Caco-2 (cell line): ENCODE measurements around the gene HOXA5. TPM values are rescaled to one million over a fixed set of nuclear protein-coding genes. Genes with fewer than 3 reads are reported as not detected.

Source experiments
- BruUV-seq: library from RNA; stranded (reverse); fragments of 400-500 nt; replicated peaks from 2 replicates; lab custom pipeline; 2021; lab: Mats Ljungman, UMichigan
- CTCF ChIA-PET: fragments of 300-600 bp; sonication (Branson Sonifier 250); formaldehyde crosslinking; loops from one replicate; lab custom pipeline; 2022; ENCODE audit warnings: antibody characterized with exemption; lab: Charles Lee
- POLR2A ChIA-PET: fragments of 300-600 bp; sonication (Branson Sonifier 250); formaldehyde crosslinking; loops from one replicate; lab custom pipeline; 2022; ENCODE audit warnings: antibody characterized with exemption; lab: Charles Lee
- DNase-seq, 2 experiments: peaks; one replicate each; pipeline versions ENCODE4 v3.0.0 to v3.0.0-alpha.2; 2020 to 2022
- H3K27me3 ChIP-seq: replicated peaks from 2 replicates; pipeline ENCODE4 v1.6.0; 2011; ENCODE audit warnings: low read length; ENCODE audit not compliant: control insufficient read depth, insufficient read depth
- H3K36me3 ChIP-seq: 2 replicates; pipeline ENCODE4 v1.5.1; 2011; ENCODE audit warnings: low read length; ENCODE audit not compliant: control insufficient read depth, insufficient read depth
- H3K4me1 ChIP-seq: fragments of 250-450 bp; sonication (Bioruptor Pico); 2 replicates; pipeline ENCODE4 v1.5.1; 2020; ENCODE audit warnings: mild to moderate bottlenecking
- H3K4me3 ChIP-seq: 2 replicates; pipeline ENCODE4 v1.5.1; 2011; ENCODE audit warnings: low read depth, mild to moderate bottlenecking, control low read depth, low read length
- H3K9me3 ChIP-seq: fragments of 250-450 bp; sonication (Bioruptor Pico); 2 replicates; pipeline ENCODE4 v1.5.1; 2020; ENCODE audit warnings: mild to moderate bottlenecking, moderate library complexity
- H3K27ac Mint-ChIP-seq: one replicate; pipeline ENCODE4 v1.8.0; 2022; ENCODE audit warnings: mixed read lengths; ENCODE audit not compliant: unreplicated experiment
- H3K27me3 Mint-ChIP-seq: one replicate; pipeline ENCODE4 v1.8.0; 2022; ENCODE audit warnings: mixed read lengths; ENCODE audit not compliant: insufficient read depth, unreplicated experiment
- H3K36me3 Mint-ChIP-seq: one replicate; pipeline ENCODE4 v1.8.0; 2022; ENCODE audit warnings: mild to moderate bottlenecking, mixed read lengths; ENCODE audit not compliant: insufficient read depth, unreplicated experiment
- H3K4me1 Mint-ChIP-seq: one replicate; pipeline ENCODE4 v1.8.0; 2022; ENCODE audit warnings: low read depth, mixed read lengths; ENCODE audit not compliant: unreplicated experiment
- H3K4me3 Mint-ChIP-seq: one replicate; pipeline ENCODE4 v1.8.0; 2022; ENCODE audit warnings: mild to moderate bottlenecking, moderate library complexity, mixed read lengths; ENCODE audit not compliant: unreplicated experiment
- H3K9me3 Mint-ChIP-seq: one replicate; pipeline ENCODE4 v1.8.0; 2022; ENCODE audit warnings: mixed read lengths; ENCODE audit not compliant: unreplicated experiment
- CTCF ChIP-seq, 2 experiments: fragments of 200-600 bp in 1 of 2; IDR thresholded peaks; 1 replicate in 1 of 2; 2 replicates in 1 of 2; pipeline versions ENCODE4 v1.5.1 to v1.8.0; 2011 to 2022; ENCODE audit warnings: antibody characterized with exemption in 1 of 2, control low read depth in 1 of 2, inconsistent platforms in 1 of 2, low read depth in 1 of 2, low read length in 1 of 2, mild to moderate bottlenecking in 1 of 2, moderate library complexity in 1 of 2; ENCODE audit not compliant: insufficient read depth in 1 of 2, severe bottlenecking in 1 of 2, unreplicated experiment in 1 of 2
- intact Hi-C: fragments of 100-400 bp; cut with micrococcal nuclease; formaldehyde crosslinking; loops from one replicate; pipeline ENCODE4 v1.10.0; 2022; ENCODE audit not compliant: unreplicated experiment
- total RNA-seq: library from RNA; stranded (reverse); gene quantifications from 2 replicates; pipeline ENCODE4 v1.2.3, GENCODE V29; 2022

HOXA5 gene
- total RNA-seq, 1 experiment from 2014 or later, result 4.9 TPM

GRCh38 chr7:27171325-27171636 is 27.8 kb upstream of the HOXA5 start:
- DNase-seq, result peak in 1 of 2 experiments; percentile 28
- Mint-ChIP-seq H3K36me3 (peaks cover 16% of the 10 kb centered on the region), H3K9me3 (no peaks in the 10 kb centered on the region), H3K27ac (no peak overlapping the region), H3K4me1 (peaks cover 11% of the 10 kb centered on the region), H3K4me3 (peak overlapping the region; percentile 74), H3K27me3 (no peaks in the 10 kb centered on the region)
- ChIA-PET POLR2A (no interaction called here), CTCF (no interaction called here)
- no TSS peak for BruUV-seq
- peaks cover 2% of the 10 kb centered on the region for H3K27me3 ChIP-seq
- H3K9me3 ChIP-seq, result no peaks in the 10 kb centered on the region
- intact Hi-C loops, result no loop called here
- peaks cover 12% of the 10 kb centered on the region for H3K4me1 ChIP-seq
- H3K36me3 ChIP-seq, result no peaks in the 10 kb centered on the region
- no peak overlapping the region for H3K4me3 ChIP-seq
- no peak for TF ChIP-seq CTCF (IDR thresholded peaks at IDR 0.05; ENCODE audit: insufficient read depth in 1 of 2, low read depth in 1 of 2, low read length in 1 of 2, severe bottlenecking in 1 of 2, unreplicated experiment in 1 of 2)

- Mint-ChIP-seq H3K27ac (no peak overlapping the region), H3K4me1 (peaks cover 11% of the 10 kb centered on the region), H3K27me3 (no peaks in the 10 kb centered on the region), H3K36me3 (peaks cover 16% of the 10 kb centered on the region), H3K9me3 (no peaks in the 10 kb centered on the region), H3K4me3 (peak overlapping the region; percentile 90)
- ChIA-PET POLR2A (no interaction called here), CTCF (interaction anchor here (1.4 to 2.8 kb wide), 2 partner anchors 9 to 10 kb away, joined by 7 to 12 read pairs; no protein-coding TSS in a partner anchor)
- Histone ChIP-seq H3K9me3 (no peaks in the 10 kb centered on the region), H3K27me3 (peaks cover 2% of the 10 kb centered on the region), H3K4me1 (peaks cover 12% of the 10 kb centered on the region), H3K36me3 (no peaks in the 10 kb centered on the region), H3K4me3 (peak overlapping the region; percentile 43; the same call in 1 of the 2 replicates)
- no TSS peak for BruUV-seq
- no peak for DNase-seq
- no peak for TF ChIP-seq CTCF (IDR thresholded peaks at IDR 0.05; ENCODE audit: insufficient read depth in 1 of 2, low read depth in 1 of 2, low read length in 1 of 2, severe bottlenecking in 1 of 2, unreplicated experiment in 1 of 2)
- intact Hi-C loops, result no loop called here
Measured at GRCh38 chr7:27170426-27171324, 27.2 kb upstream of the HOXA5 start.

- Histone ChIP-seq H3K27me3 (peaks cover 2% of the 10 kb centered on the region), H3K9me3 (no peaks in the 10 kb centered on the region), H3K36me3 (no peaks in the 10 kb centered on the region), H3K4me3 (peak overlapping the region; percentile 43), H3K4me1 (peaks cover 12% of the 10 kb centered on the region)
- ChIA-PET POLR2A (interaction anchor here (0.6 kb wide), 1 partner anchor 191 kb away, joined by 7 read pairs; no protein-coding TSS in a partner anchor), CTCF (interaction anchor here (1.4 to 2.8 kb wide), 2 partner anchors 9 to 10 kb away, joined by 7 to 12 read pairs; no protein-coding TSS in a partner anchor)
- DNase-seq, result peak in 1 of 2 experiments; percentile 51
- Mint-ChIP-seq H3K9me3 (no peaks in the 10 kb centered on the region), H3K4me1 (peaks cover 11% of the 10 kb centered on the region), H3K27ac (no peak overlapping the region), H3K27me3 (no peaks in the 10 kb centered on the region), H3K4me3 (peak overlapping the region; percentile 90), H3K36me3 (peaks cover 16% of the 10 kb centered on the region)
- intact Hi-C loops, result loop anchor here (10.0 kb wide), 1 partner anchor 965 kb away; the partner anchor contains the start of genes CBX3 and HNRNPA2B1
- BruUV-seq, result no TSS peak
- no peak for TF ChIP-seq CTCF (IDR thresholded peaks at IDR 0.05; ENCODE audit: insufficient read depth in 1 of 2, low read depth in 1 of 2, low read length in 1 of 2, severe bottlenecking in 1 of 2, unreplicated experiment in 1 of 2)
Measured at GRCh38 chr7:27169658-27170425, 26.4 kb upstream of the HOXA5 start.
